Superior temporal gyrus (tissue), 1 donor: ENCODE results near the gene OR51Q1.

Source experiments
- DNase-seq: peaks from one replicate; pipeline ENCODE4 v3.0.0-alpha.2; 2016; ENCODE audit errors: extremely low spot score

The OR51Q1 gene

GRCh38 chr11:5421811-5422210 lies at the start of gene OR51Q1:
Gene OR51Q1 (plus strand): TSS chr11:5422111. CDS start chr11:5422201, 90 bp downstream.
- DNase-seq, result no peak

GRCh38 chr11:5380740-5381342 lies 41.1 kb upstream of the OR51Q1 start:
- peak; percentile 77 for DNase-seq

GRCh38 chr11:5383576-5383975 lies 38.3 kb upstream of the OR51Q1 start, which contains the start of gene OR51M1:
Gene OR51M1 (plus strand): TSS chr11:5383812. CDS start chr11:5389399, 5,587 bp downstream.
- DNase-seq, result no peak

- DNase-seq, result no peak
Observed at GRCh38 chr11:5384335-5384734, 37.6 kb upstream of the OR51Q1 start.

GRCh38 chr11:5390210-5390609 lies 31.7 kb upstream of the OR51Q1 start:
- DNase-seq, result no peak

- no peak for DNase-seq
Observed at GRCh38 chr11:5394091-5394490, 27.8 kb upstream of the OR51Q1 start.

GRCh38 chr11:5398936-5399335 lies 23.0 kb upstream of the OR51Q1 start:
- no peak for DNase-seq

- DNase-seq, result no peak
Observed at GRCh38 chr11:5405173-5405572, 16.7 kb upstream of the OR51Q1 start.

GRCh38 chr11:5420993-5421392 lies 918 bp upstream of the OR51Q1 start:
- no peak for DNase-seq

- DNase-seq, result no peak
Observed at GRCh38 chr11:5423131-5423530, 1.2 kb downstream of the OR51Q1 start.

GRCh38 chr11:5441414-5441813 lies 19.5 kb downstream of the OR51Q1 start, which contains the start of gene OR51I1:
Gene OR51I1 (minus strand): TSS chr11:5441514. CDS start chr11:5441514, 0 bp downstream.
- DNase-seq, result no peak

GRCh38 chr11:5443835-5444393 lies 22.0 kb downstream of the OR51Q1 start:
- no peak for DNase-seq

GRCh38 chr11:5449023-5449422 lies 27.1 kb downstream of the OR51Q1 start, which contains the start of gene OR51I2:
Gene OR51I2 (plus strand): TSS chr11:5449323. CDS start chr11:5453489, 4,166 bp downstream.
- DNase-seq, result no peak

GRCh38 chr11:5449432-5449831 lies 27.5 kb downstream of the OR51Q1 start:
- DNase-seq, result no peak

- no peak for DNase-seq
Observed at GRCh38 chr11:5460983-5461621, 39.2 kb downstream of the OR51Q1 start.

GRCh38 chr11:5467527-5467926 lies 45.6 kb downstream of the OR51Q1 start:
- DNase-seq, result no peak
